Large intestine (tissue), 3 donors: Measurements from ENCODE around the gene HDDC3. TPM values are rescaled to one million over a fixed set of nuclear protein-coding genes. Genes with fewer than 3 reads are reported as not detected.

Experiments used
- DNase-seq, 2 donors: peaks; one replicate each; pipeline versions ENCODE4 v3.0.0 to v3.0.0-alpha.2; 2013
- H3K27ac ChIP-seq: one replicate; pipeline ENCODE4 v1.5.1; 2013; ENCODE audit warnings: low read length
- H3K27me3 ChIP-seq: 2 replicates; pipeline ENCODE4 v1.6.1; 2013; ENCODE audit warnings: low read length; ENCODE audit not compliant: control insufficient read depth, insufficient read depth
- H3K36me3 ChIP-seq: 2 replicates; pipeline ENCODE4 v1.6.1; 2013; ENCODE audit warnings: low read length; ENCODE audit not compliant: control insufficient read depth, insufficient read depth
- H3K4me1 ChIP-seq: one replicate; pipeline ENCODE4 v1.6.1; 2013; ENCODE audit warnings: low read length; ENCODE audit not compliant: control insufficient read depth, insufficient read depth
- H3K4me3 ChIP-seq: one replicate; pipeline ENCODE4 v1.5.1; 2013; ENCODE audit warnings: low read length
- H3K9me3 ChIP-seq: one replicate; pipeline ENCODE4 v1.6.1; 2013; ENCODE audit warnings: mild to moderate bottlenecking, low read depth, low read length, moderate library complexity; ENCODE audit not compliant: control insufficient read depth
- WGBS: methylation state at CpG from one replicate; pipeline ENCODE4 v1.1.5; 2013; ENCODE audit warnings: low lambda C conversion rate; ENCODE audit not compliant: insufficient coverage; 5-methylcytosine and 5-hydroxymethylcytosine counted together
- polyA plus RNA-seq: library from polyadenylated mRNA; unstranded; fragments of 120-200 nt; gene quantifications from one replicate; pipeline ENCODE4 v1.2.1, GENCODE V29; 2013

Gene HDDC3
- polyA plus RNA-seq, 1 donor = 19.2 TPM

DNA sequence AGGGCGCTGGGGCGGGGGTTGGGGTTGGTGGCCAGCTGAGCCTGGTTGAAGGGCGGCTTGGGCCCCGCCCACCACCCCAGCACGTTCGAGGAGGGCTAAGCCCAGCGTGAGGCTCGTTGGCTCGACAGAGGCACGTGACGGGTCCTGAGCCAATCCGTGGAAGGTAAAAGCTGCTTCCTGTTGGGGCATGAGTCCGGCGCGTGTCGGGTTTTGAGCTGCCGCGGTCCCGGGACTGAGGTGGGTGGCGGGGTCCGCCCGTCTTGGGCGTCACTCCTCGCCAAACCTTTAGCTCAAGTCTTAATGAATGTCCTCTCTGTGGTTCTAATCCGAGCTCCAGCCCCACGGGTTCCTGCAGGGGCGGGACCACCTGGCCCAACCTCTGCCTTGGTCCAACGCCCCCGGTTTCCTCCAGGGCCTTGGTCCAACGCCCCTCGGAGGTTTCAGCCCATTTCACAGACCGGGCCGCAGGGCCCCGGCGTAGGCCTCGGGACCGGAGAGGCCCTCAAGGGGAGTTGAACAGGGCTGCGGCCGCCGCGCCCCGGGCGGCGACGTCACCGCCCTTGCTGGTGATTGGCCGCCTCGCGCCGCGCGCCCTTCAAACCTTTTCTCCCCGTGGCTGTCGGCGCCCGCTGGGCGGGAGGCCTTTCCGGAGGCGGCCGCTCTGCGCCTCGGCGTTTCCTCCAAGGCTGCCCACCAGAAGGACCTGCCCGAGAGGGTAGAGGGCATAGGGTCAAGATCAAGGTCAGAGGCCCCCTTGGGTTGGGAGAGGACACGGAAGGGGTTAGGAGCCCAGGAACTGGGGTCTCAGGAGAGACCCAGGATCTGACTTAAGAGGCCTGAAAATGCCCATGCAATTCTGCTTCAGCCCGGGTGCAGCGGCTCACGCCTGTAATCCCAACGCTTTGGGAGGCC is 22.6 kb upstream of the HDDC3 start, which contains the start of gene RCCD1:
RCCD1 (plus strand) TSS at position 173 of the 912 bp plus-strand sequence. CDS start 1,851 bp downstream, outside the sequence.
- no CpG with 5 or more reads among the region's 69 CpGs for WGBS
- Histone ChIP-seq H3K27me3 (no peaks in the 10 kb centered on the region), H3K27ac (peak within 1 kb of the TSS; percentile 96), H3K4me1 (peaks cover 15% of the 10 kb centered on the region), H3K4me3 (peak within 1 kb of the TSS; percentile 100), H3K36me3 (peaks cover 34% of the 10 kb centered on the region), H3K9me3 (no peaks in the 10 kb centered on the region)
- peak; percentile 96 to 97 for DNase-seq

- no CpG with 5 or more reads among the region's 16 CpGs for WGBS
- H3K4me1 ChIP-seq = peaks cover 15% of the 10 kb centered on the region
- H3K27ac ChIP-seq = peak overlapping the region; percentile 96
- peaks cover 43% of the 10 kb centered on the region for H3K36me3 ChIP-seq
- peak overlapping the region; percentile 100 for H3K4me3 ChIP-seq
- H3K9me3 ChIP-seq = no peaks in the 10 kb centered on the region
- no peaks in the 10 kb centered on the region for H3K27me3 ChIP-seq
- no peak for DNase-seq
These were observed 21.8 kb upstream of the HDDC3 start for GRCh38 chr15:90953947-90954711.

GRCh38 chr15:90952901-90953677 is 20.7 kb upstream of the HDDC3 start:
- no CpG with 5 or more reads among the region's 14 CpGs for WGBS
- DNase-seq = no peak
- H3K9me3 ChIP-seq = no peaks in the 10 kb centered on the region
- H3K27me3 ChIP-seq = no peaks in the 10 kb centered on the region
- no peak overlapping the region for H3K4me3 ChIP-seq
- peaks cover 50% of the 10 kb centered on the region for H3K36me3 ChIP-seq
- no peak overlapping the region for H3K27ac ChIP-seq
- peaks cover 15% of the 10 kb centered on the region for H3K4me1 ChIP-seq

- no peak for DNase-seq
- WGBS = no CpG with 5 or more reads among the region's 6 CpGs
- H3K27ac ChIP-seq = no peak overlapping the region
- H3K4me3 ChIP-seq = no peak overlapping the region
- H3K9me3 ChIP-seq = no peaks in the 10 kb centered on the region
- H3K36me3 ChIP-seq = peaks cover 68% of the 10 kb centered on the region
- peaks cover 8% of the 10 kb centered on the region for H3K4me1 ChIP-seq
- H3K27me3 ChIP-seq = no peaks in the 10 kb centered on the region
These were observed 18.3 kb upstream of the HDDC3 start for GRCh38 chr15:90950676-90951075.

DNA sequence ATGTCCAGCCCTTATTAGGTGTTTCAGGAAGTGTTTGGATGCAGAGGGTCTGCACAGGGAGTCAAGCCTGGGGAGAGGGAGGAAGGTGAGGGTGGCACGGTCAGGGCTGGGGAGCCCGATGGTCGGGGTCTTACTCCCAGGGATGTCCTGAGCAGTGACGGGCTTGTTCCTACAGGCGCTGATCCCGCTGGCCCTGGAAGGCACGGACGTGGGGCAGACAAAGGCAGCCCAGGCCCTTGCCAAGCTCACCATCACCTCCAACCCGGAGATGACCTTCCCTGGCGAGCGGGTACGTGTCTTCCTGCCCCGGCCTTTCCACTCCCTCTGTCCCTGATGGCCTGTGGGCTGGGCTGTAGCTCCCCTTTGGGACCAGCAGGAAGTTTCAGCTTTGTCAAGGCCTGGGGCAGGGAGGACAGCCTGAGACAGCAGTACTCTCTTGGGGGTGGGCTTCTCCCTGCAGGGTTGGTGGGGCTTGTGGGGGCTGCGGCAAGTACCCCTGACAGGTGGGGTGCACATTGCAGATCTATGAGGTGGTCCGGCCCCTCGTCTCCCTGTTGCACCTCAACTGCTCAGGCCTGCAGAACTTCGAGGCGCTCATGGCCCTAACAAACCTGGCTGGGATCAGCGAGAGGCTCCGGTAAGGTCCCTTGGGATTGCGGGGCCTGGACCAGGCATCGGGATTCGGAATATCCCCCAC is 17.8 kb upstream of the HDDC3 start:
- H3K4me1 ChIP-seq = peaks cover 2% of the 10 kb centered on the region
- no peaks in the 10 kb centered on the region for H3K27me3 ChIP-seq
- H3K4me3 ChIP-seq = no peak overlapping the region
- H3K9me3 ChIP-seq = no peaks in the 10 kb centered on the region
- peaks cover 70% of the 10 kb centered on the region for H3K36me3 ChIP-seq
- no CpG with 5 or more reads among the region's 23 CpGs for WGBS
- no peak overlapping the region for H3K27ac ChIP-seq
- DNase-seq = no peak

- peaks cover 79% of the 10 kb centered on the region for H3K36me3 ChIP-seq
- no peak for DNase-seq
- H3K27ac ChIP-seq = no peak overlapping the region
- no peaks in the 10 kb centered on the region for H3K27me3 ChIP-seq
- no CpG with 5 or more reads among the region's 8 CpGs for WGBS
- no peaks in the 10 kb centered on the region for H3K4me1 ChIP-seq
- no peak overlapping the region for H3K4me3 ChIP-seq
- no peaks in the 10 kb centered on the region for H3K9me3 ChIP-seq
These were observed 16.2 kb upstream of the HDDC3 start for GRCh38 chr15:90948506-90948905.

DNA sequence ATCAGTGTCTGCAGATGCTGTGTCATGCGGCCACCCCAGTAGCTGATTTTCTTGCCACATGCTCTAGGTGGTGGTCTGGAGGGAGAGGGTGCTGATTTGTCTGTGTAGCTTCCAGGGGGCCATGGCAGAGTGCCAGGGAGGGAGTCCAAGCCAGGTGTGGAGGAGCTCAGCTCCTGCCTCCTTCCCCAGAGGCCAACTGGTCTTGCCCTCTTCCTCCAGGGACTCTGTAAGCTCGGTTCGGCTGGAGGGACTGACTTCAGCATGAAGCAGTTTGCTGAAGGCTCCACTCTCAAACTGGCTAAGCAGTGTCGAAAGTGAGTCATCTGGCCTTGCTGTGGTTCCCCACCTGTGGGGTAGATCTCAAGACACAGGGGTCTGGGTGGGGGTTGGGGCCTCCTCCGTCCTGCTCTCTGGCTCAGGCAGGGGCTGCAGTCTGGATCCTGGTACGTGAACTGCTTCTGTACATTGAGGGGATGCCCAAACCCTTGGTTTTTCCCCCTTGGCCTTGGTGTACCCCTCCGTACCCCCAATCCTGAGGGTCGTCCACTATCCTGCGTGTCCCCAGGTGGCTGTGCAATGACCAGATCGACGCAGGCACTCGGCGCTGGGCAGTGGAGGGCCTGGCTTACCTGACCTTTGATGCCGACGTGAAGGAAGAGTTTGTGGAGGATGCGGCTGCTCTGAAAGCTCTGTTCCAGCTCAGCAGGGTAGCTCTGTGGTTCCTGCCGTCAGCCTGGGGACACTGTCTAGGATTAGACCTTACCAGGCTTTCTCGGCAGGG is 15.4 kb upstream of the HDDC3 start:
- Histone ChIP-seq H3K36me3 (peaks cover 79% of the 10 kb centered on the region), H3K27me3 (no peaks in the 10 kb centered on the region), H3K4me3 (no peak overlapping the region), H3K27ac (no peak overlapping the region), H3K4me1 (no peaks in the 10 kb centered on the region), H3K9me3 (no peaks in the 10 kb centered on the region)
- no peak for DNase-seq
- no CpG with 5 or more reads among the region's 18 CpGs for WGBS

GRCh38 chr15:90946941-90947576 is 14.7 kb upstream of the HDDC3 start:
- H3K9me3 ChIP-seq = no peaks in the 10 kb centered on the region
- H3K27ac ChIP-seq = no peak overlapping the region
- no peak for DNase-seq
- no CpG with 5 or more reads among the region's 8 CpGs for WGBS
- H3K4me1 ChIP-seq = no peaks in the 10 kb centered on the region
- H3K36me3 ChIP-seq = peaks cover 82% of the 10 kb centered on the region
- H3K4me3 ChIP-seq = no peak overlapping the region
- H3K27me3 ChIP-seq = no peaks in the 10 kb centered on the region

DNA sequence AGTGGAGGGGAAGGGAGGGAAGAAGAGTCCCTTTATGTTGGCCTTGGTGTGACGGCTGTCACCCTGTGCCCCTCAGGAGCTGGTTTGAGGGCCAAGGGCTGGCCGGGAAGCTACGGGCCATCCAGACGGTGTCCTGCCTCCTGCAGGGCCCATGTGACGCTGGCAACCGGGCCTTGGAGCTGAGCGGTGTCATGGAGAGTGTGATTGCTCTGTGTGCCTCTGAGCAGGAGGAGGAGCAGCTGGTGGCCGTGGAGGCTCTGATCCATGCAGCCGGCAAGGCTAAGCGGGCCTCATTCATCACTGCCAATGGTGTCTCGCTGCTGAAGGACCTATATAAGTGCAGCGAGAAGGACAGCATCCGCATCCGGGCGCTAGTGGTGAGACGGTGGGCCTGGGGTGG is 14.2 kb upstream of the HDDC3 start:
- Histone ChIP-seq H3K4me3 (no peak overlapping the region), H3K9me3 (no peaks in the 10 kb centered on the region), H3K4me1 (no peaks in the 10 kb centered on the region), H3K27me3 (no peaks in the 10 kb centered on the region), H3K27ac (no peak overlapping the region), H3K36me3 (peaks cover 79% of the 10 kb centered on the region)
- WGBS = no CpG with 5 or more reads among the region's 16 CpGs
- DNase-seq = no peak
